Measurements from ENCODE around the gene KIFC3.
"Not testable (repeated sequence)": the region's sequence is repeated elsewhere in the genome, so short reads cannot be mapped to it uniquely, and the experiment has no call there.

KIFC3 gene

DNA sequence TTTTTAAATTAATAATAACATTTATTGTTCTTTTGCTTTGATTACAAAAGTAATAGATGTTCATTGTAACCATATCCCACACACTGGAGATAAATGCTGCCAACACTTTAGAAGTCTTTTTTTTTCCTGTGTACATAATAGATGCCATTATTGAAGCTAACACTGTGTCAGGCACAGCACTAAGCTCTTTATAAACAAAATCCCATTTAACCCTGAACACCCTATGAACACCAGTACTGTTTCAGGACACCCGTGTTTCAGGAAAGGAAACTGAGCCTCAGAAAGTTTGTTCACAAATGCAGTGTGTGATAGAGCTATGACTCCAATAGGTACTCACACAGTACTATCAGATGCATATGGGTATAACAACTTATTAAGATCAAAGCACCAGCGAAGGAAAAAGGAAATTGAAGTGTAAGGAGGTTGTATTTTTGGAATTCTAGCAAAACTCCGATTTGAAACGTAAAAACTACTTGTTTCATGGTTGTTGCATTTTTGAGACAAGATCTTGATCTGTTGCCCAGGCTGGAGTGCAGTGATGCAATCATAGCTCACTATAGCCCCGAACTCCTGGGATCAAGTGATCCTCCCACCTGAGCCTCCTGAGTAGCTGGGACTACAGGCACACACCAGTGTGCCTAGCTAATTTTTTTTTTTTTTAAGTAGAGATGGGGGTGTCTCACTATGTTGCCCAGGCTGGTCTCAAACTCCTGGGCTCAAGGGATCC lies 2.0 kb upstream of the KIFC3 start:
- DNase-seq = no peak

DNA sequence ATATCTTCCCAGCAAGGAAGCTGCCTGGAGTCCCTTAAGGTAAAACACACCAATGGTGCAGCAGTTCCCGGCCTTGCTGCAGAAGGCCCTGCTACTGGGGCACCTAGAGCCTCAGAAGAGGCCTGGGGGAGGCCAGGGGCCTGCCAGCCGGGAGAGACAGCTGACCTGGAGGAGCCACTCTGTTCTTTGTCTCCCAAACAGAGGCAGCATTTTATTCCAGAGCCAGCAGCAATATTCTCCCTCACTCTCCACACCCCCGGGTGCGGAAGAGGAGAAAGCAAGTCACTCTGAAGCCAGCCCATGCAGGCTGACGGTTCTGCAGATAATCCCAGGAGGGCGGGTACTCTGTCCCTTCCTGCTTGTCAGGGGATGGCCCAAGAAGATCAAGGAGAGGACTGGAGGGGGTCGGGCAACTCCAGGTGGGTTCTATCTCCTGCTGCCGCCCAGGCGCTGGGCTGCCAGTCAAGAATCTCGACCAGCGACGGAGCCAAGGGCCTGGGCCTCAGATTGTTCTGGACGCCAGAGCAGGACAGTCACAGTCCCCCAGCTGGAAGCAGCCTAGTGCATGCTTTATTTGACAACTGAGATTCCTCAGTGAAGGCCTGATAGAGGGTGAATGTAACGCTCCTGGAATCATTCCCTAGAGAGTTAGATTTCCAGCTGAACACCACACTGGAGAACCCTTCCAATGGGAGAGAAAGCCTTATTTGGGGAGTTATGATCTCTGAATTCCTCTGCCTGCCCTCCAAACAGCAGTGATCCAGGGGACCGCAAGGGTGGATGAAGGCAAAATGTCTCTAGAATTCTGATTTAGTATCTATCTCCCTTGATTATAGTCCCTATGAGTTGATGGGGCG lies 1.1 kb upstream of the KIFC3 start:
- DNase-seq = no peak

DNA sequence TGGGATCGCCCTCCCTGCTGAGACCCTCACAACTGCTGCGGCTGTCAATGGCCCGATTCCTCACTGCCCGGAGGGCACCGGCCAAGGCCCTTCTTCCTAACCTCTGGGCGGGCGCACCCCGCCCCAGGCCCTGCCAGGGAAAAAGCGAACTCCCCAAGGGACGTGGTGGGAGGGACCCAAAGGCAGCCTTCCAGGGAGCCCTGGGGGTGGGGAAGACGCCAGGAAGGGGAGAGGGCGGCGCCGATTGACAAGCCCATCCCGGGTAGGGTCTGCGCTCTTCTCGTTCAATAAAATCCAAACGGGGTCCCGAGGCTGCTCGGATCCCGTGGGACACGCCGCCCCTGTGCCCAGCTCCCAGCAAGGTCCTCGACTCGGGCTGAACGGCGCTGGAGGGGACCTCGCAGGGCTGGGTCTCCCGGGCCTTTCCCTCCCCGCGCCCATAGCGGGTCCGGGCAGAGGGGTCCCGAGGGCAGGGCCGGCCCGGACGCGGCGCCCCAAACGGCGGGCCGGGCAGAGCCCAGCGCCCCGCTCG lies 416 bp downstream of the KIFC3 start:
- DNase-seq = no peak

DNA sequence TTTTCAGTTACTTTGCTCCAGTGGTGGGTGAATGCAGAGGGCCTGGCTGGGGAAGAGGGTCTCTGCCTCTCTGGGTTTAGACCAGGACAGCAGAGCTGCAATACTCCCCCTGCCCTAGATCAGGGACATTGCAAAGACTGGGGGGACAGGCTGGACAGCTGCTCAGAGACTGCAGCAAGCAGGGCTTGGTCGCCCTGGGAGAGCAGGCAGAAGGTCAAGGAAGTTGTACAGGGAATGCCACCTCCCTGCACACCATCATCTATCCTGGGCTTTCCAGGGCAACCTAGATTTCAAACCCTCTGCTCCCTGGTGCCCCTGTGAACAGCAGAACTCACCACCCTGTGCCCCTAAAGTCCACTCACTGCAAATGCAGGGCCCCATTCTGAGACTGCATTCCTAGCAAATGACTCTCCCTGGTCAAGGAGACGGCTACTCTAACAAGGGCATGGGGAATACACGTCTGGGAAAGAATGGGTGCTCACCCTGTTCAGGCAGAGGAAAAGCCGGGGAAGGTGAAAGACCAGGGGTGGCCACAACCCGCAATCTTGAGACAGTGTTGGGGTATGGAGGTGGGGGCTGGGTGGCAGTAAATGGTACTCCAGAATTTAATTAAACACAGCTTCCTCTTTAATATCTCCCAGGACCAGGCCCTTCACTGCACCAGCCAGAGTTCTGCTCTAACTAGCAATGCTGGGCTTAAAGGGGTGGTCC lies 1.0 kb downstream of the KIFC3 start:
- no peak for DNase-seq

DNA sequence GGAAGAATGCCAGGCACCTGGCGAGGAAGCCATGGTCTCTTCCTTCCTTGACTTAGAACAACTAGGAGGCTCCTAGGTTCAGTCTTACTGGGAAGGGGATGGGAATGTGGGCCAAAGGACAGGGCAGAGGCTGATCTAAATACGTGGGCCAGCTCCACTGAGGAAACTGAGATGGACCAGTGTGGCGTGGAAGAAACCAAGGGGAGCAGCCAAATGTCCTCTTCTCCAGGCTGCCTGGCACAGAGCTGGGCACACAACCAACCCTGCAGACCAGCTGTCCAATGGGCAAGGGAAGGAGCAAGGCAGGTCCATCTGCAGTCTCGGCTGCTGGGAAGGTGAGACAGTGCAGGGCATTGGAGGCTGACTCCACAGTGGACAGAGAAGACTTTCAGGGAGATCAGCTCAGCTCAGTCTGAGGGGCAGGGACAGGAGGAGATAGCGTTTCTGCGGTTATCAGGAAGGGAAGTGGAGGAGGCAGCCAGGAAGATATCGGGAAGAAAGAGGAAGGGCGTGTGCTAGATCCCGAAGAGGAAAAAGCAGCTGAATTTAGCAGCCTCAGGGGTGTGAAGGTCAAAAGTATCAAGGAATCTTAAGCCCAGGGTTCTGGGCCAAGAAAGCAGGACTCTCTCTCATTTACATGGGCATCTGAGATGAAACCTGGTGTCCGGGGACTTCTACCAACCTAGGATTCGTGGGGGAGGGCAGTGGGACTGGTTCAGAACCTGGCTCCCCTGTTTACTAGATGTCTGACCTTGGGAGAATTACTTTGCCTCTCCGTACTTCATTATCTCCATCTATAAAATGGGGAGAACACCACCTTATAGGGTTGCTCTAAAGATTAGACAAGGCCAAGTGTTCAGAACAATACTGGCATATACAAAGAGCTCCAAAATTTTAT lies 1.8 kb downstream of the KIFC3 start:
- no peak for DNase-seq

DNA sequence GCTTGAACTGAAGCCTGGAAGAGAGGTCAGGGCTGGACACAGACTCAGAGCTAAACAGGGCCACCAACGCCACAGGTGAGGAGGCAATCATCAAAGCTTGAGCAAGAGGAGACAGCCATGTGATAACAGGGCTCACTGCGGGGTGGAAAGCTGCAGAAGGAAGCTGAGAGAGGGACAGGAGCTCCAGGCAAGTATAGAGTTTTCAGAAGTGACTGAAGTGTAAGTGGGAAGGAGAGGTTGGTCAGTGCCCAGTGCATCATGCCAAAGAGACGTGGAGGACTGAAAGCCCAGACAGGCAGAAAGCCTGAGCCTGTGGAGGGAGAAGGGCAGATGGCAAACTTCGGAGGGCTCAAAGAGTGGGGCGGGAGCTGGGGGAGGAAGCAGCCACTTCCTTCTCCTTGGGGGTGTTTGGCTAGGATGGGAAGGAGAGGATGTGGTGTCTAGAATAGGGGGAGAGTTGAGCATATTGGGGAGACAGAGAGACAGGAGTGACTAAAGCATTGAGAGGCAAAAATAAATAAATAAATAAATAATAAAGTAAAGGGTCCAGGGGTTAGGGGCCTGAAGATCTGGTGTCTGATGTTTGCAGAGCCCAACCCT lies 2.6 kb downstream of the KIFC3 start:
- no peak for DNase-seq

DNA sequence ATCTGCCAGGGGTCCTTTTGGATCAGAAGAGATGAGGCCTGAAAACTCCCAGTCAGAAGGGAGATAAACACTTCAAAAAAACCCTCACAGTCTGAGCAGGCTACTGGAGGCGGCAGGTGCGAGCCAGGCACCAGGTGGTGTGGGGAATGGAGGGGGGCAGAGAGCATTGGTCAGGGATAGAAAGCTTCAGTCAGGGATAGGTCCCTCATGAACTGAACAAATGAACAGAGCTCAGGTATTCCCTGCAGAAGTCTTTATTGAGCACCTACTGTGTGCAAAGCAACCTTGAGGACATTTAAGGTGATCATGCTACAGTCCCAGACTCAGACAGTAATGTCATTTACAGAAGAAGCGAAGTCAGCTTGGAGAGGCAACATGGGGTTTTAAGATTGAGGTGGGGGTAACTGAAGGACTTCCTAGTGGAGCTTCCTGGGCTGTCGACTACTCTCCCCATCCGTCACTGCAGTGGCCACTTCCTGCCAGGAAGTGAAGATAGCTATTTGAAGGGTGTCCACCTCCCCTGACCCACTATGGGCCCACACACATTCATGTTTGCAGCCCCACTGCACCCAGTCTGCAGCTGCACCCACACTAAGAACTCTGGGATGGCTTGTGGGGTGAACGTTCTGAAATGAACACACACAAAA lies 3.2 kb downstream of the KIFC3 start:
- DNase-seq = no peak

DNA sequence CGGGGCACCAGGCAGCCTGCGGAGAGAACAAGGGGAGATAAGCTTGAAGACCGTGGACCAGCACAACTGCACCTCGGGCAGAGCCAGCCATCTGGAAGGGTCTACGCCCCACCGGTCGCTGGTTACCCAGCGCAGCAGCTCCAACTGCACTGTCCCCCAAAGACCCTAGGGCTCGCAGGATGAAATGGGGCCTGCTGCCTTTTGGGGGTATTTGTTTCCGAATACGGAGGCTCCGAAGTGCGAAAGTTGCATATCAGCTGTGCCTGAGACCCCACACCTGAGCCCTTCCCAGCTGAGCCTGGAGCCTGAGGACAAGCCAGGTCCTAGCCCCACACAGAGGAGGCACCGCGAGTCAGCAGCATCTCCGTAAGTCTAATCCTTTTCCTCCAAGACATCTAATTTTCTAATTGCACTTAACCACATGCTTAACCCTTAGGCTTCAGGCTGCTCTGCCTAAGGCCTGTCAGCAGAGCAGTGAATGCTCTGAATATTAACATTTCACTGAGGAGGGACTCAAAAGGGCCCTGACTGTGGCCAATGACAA lies 4.0 kb downstream of the KIFC3 start:
- DNase-seq = no peak

DNA sequence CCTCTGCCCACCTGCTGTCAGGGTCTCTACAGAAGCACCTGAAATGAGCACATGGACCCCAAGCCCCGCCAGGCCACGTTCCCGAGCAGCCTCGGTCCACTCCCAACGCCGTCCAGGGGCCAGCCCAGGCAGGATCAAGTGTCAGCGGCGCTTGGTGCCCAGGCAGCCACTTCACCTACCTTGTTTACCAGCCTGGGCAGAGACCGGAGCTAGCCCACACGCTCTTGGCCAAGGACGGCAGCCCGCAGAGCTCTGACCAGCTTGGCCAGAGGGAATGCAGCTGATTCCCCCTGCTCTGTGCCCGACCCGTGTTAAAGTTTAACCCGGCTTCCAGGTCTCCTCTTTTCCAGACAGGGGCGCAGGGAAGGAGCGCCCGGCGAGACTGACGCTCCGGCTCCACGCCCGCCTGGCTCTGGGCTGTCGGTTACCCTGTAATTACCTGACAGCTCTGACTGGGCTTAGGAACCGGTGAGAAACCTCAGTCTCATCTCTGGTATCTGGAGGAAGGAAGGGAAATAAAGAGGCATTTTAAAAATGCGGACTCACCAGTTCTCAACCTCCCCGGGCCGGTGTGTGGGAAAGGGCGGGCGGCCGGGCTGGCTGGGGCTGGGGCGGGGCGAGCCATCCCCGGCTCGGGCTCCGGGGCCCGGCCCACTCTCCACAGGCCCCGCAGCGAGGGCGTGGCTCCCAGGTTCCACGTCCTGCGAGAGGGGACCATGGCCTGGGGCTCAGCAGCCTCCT lies 4.6 kb downstream of the KIFC3 start:
- no peak for DNase-seq

DNA sequence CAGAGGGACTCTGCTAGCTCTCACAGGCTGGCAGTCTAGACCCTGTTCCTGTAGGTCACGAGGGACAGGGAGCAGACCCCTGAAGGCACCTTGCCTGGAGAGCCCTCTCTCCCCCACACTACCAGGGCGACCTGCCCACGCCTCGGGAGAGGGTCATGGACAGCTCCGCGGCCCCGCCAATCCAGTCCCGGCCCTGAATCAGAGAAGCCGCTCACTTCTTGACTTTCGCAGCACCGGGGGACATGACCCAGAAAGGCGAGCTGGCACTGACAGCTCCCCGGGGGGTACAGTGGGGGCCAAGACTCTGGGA lies 5.1 kb downstream of the KIFC3 start:
- DNase-seq = no peak

DNA sequence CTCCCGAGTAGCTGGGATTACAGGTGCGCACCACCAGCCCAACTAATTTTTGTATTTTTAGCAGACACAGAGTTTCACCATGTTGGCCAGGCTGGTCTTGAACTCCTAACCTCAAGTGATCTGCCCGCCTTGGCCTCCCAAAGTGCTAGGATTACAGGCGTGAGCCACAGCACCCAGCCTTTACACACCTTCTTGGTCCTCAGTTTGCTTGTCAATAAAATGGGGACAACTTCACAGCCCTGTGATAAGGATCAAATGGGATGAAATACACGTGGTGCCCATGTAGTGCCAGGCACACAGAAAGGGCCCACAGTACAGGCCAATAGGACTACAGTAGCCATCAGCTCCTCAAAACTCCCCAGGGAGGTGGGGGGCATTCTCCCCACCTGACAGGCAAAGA lies 6.3 kb downstream of the KIFC3 start:
- not testable (repeated sequence) for DNase-seq

DNA sequence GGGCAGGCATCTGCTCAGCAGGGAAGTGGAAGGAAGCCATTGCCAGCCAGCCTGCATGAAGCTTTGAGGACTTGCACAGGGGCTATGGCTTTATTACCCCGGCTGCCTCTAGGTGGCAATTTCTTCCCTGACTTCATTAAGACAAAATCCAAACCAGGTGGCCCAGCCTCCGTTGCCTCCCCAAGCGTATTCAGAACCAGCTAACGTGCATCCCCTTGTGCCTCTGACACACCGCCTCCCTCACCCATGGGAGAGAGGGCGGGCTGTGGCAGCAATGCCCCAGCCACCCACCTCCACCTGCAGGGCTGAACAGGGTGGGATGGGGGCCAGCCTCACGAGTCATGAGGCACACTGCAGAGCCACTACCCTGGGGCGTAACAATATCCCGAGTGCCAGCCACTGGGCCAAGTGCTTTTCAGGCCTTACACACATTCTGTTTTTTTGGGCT lies 6.8 kb downstream of the KIFC3 start:
- peak; percentile 27 for DNase-seq

DNA sequence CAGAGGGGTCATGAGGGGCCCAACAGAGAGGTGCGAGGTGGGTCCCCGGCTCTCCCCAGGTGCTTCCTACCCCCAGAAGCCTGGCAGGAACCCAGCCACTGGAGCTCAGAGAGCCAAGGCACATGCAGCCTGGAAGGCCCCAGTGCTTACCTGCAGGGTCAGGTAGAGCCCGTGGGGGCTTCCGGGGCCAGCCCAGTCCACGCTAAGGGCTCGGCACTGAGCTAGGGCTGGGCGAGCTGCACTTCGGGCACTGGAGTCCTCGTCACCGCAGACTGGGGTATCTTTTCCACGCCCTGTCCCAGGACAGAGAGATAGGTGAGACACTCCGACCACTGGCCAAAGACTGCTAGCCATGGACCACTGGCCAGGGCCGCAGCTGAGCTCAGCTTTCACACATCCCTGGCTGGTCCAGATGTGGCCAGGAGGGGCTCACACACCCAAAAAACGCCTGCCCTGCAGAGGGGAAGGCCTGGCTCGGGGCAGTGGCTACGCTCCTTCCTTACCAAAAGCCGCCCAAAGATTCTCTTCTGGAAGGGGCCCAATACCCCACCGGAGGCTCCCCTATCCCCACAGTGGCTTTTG lies 7.4 kb downstream of the KIFC3 start:
- no peak for DNase-seq

DNA sequence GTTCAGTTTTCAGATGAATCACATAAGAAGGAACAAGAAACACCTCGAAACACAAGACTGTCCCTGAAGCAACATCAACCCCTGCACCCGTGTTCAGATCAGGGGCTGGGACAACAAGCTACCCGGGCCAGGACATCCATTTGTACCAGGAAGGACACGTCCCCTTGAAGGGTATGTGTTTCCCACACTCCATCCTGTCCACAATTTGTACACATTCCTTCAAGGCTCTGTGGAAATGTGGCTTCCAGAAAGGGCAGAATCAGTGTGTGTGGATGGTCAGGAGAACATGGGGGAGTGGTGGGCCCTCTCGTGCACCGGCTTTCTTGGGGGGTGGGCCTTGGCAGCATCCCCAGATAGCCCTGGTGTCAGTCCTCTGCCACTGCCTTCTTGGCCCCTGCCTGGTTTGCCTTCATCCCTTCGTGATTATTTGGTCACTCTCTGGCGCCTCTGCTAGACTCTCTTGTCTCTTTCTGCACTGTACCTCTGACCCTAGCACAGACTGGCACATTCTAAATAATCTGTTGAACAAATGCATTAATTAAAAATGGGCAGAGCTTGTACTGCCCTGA lies 10.3 kb downstream of the KIFC3 start:
- no peak for DNase-seq

DNA sequence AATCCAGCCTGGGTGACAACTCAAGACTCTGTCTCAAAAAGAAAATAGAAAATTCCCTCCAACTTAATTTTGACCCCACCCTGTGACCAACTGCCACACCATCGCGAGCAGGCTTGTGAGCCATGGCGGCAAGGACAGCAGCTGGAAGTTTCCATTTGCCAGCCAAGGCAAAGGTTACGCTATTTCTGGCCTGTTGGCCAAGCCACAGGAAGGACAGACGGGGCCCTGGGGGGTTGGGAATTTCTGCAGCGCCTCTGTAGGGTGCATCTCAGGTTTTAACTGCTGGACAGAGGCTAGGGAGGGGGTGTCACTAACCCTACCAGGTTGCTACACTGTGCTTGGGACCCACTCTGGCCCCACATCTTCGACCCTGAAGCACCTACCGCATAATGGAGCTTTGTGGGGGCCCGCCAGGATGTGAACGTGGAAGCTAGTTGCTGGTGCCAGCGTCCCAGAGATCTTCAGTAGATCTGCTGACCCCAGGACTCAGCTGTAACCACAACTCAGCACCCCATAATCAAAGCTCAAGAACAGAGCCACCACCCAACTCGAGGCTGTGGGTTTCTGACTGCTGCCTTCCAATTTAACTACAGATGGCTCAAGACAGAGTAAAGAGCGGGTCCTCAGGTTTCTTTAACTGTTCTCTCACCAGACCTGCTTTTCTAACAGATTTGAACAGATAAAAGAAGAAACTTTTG lies 10.9 kb downstream of the KIFC3 start:
- no peak for DNase-seq

DNA sequence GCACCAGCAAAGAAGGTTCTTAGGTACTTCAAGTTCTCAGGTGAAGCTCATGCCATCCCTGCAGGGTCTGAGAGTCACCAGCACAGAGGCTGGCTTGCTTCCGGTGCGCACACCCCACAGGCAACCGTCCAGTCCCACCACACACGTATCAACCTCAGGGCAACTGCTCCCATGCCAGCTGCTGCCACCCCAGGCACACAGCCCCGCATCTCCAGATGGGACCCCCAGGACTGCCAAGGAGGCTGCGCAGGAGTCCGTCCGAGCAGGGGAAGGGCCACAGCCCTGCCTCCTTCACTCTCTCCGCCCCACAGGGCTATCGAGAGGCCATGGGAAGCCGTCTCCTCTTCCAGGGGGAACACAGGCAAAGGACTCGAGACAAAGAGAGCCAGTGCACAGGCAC lies 13.3 kb downstream of the KIFC3 start:
- DNase-seq = no peak

DNA sequence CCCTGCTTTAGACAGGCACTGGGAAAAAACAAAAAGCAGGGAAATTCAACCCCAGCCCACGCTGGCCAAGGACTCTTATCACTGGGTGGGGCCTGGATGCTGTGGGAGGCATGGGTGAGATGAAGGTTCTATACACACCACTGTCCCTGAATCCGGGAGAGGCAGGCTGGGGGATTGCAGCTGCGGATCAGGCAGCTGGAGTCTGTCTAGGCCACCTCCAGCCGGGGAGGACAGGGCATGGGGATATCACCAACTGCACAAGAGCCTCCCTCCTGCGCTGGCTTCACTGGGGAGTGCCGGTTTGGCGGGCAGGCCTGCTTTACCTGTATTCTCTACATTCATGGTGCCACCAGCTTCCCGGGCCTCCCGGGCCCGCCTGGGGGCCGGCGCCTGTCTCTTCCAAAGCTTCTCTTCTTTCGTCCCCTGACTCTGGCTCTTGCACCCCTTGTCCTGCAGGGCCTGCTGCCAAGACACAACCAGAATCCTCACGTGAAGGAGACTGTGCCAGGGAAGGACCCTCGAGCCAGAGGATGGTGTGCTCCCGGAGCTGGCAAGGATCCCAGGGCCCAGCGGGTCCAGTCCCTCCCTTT lies 13.9 kb downstream of the KIFC3 start:
- DNase-seq = no peak

DNA sequence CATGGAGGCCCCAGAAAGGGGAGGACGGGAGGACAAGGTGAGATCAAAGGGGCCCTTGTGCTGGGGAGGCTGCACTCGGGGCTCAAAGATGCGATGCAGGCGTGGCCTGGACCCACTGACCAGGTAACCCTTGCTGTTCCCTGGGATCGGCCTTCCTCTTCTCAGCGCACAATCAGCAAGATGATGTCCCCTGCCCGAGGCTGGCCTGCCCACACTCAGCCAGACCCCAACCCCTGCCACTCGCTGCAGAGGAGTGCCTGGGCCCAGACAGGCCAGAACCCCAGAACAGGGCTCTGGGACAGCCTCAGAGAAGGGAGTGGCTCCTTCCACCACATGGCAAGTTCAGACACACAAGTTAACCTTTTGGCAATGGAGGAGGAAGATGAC lies 14.8 kb downstream of the KIFC3 start:
- DNase-seq = no peak

Data from DMS 273 treated with DMSO at 0.1 percent for 48 hours (cell line).